Posterior vena cava (tissue), 2 donors: Measurements from ENCODE around the gene CD300LB. TPM values are rescaled to one million over a fixed set of nuclear protein-coding genes. Genes with fewer than 3 reads are reported as not detected.

Experiments
- DNase-seq: peaks from one replicate; pipeline ENCODE4 v3.0.0-alpha.2; 2020; ENCODE audit warnings: low spot score
- intact Hi-C, 2 donors: fragments of 100-400 bp; cut with DNase I; formaldehyde crosslinking; loops; one replicate each; pipeline versions ENCODE4 v1.14.1 to v1.14.2; 2022 to 2023
- total RNA-seq, 2 donors: library from RNA; stranded (reverse); fragmentation: NEBNext Ultra II Directional; extraction: Animal tissue kit (Norgen Biotek cat#: 25700); gene quantifications; one replicate each; pipeline ENCODE4 v1.2.1, GENCODE V29; 2021
- donor health status: DM: yes; HTN: yes; CAD: no.
- donor health status: DM: yes; HTN: yes; CAD: no.

CD300LB gene
- total RNA-seq, 2 donors from 2014 or later: 0.23 to 0.62 TPM

- intact Hi-C loops: no loop called here
- DNase-seq: no peak
These were observed 58.0 kb downstream of the CD300LB start for GRCh38 chr17:74473294-74473693.

- intact Hi-C loops: no loop called here
- DNase-seq: peak; percentile 60
These were observed 58.4 kb downstream of the CD300LB start for GRCh38 chr17:74472890-74473289.

GRCh38 chr17:74471341-74471740 lies 59.9 kb downstream of the CD300LB start:
- intact Hi-C loops: no loop called here
- no peak for DNase-seq

Other genes with a start within 250 kb of the CD300LB start
- 1 to 10 TPM; 1.4 to 2.3 TPM for gene KIF19, start 205.2 kb downstream of the CD300LB start, total RNA-seq
- not detected for gene BTBD17, start 169.6 kb downstream of the CD300LB start, total RNA-seq
- gene GPR142, start 164.0 kb downstream of the CD300LB start, total RNA-seq: under 1 TPM in 1 of 2 donors, not detected in 1; 0.14 TPM
- gene GPRC5C, start 99.4 kb downstream of the CD300LB start, total RNA-seq: 10 to 100 TPM in 1 of 2 donors, 1 to 10 TPM in 1; 7.3 to 12.9 TPM
- gene CD300A, start 64.8 kb downstream of the CD300LB start, total RNA-seq: 1 to 10 TPM; 5.9 to 8.5 TPM
- gene CD300C, start 14.6 kb upstream of the CD300LB start, total RNA-seq: 1 to 10 TPM; 2.1 to 4.7 TPM
- gene CD300H, start 36.0 kb upstream of the CD300LB start, total RNA-seq: 1 to 10 TPM in 1 of 2 donors, not detected in 1; 1.2 TPM
- not detected for gene CD300LD, start 60.8 kb upstream of the CD300LB start, total RNA-seq
- 1 to 10 TPM; 1.4 to 3.3 TPM for gene CD300E, start 92.3 kb upstream of the CD300LB start, total RNA-seq
- gene CD300LF, start 181.4 kb upstream of the CD300LB start, total RNA-seq: 1 to 10 TPM in 1 of 2 donors, under 1 TPM in 1; 0.48 to 3.1 TPM
- gene RAB37, start 205.8 kb upstream of the CD300LB start, total RNA-seq: 1 to 10 TPM; 1.1 to 1.6 TPM
- 10 to 100 TPM in 1 of 2 donors, 1 to 10 TPM in 1; 7.0 to 11.5 TPM for gene NHERF1, start 217.2 kb upstream of the CD300LB start, total RNA-seq
- gene NAT9, start 244.9 kb upstream of the CD300LB start, total RNA-seq: 10 to 100 TPM; 26.8 to 31.7 TPM